HepG2 (cell line): ENCODE data around the gene TBL2. TPM values are rescaled to one million over a fixed set of nuclear protein-coding genes. Genes with fewer than 3 reads are reported as not detected.

ENCODE experiments used
- HOXD1 ChIP-seq: sonication (generic); formaldehyde crosslinking; IDR thresholded peaks from 2 replicates; pipeline ENCODE4 v1.5.0; 2020; ENCODE audit warnings: missing genetic modification reagents
- JUNB ChIP-seq: sonication (generic); formaldehyde crosslinking; IDR thresholded peaks from 2 replicates; pipeline ENCODE4 v1.8.0; 2022; ENCODE audit warnings: missing genetic modification reagents, mild to moderate bottlenecking, borderline replicate concordance
- MED8 ChIP-seq: sonication (generic); formaldehyde crosslinking; IDR thresholded peaks from 2 replicates; pipeline ENCODE4 v1.8.1; 2023; ENCODE audit warnings: mild to moderate bottlenecking, missing genetic modification reagents; ENCODE audit not compliant: insufficient replicate concordance
- NFE2L1 ChIP-seq: sonication (generic); formaldehyde crosslinking; IDR thresholded peaks from 2 replicates; pipeline ENCODE4 v1.4.0; 2020; ENCODE audit warnings: missing genetic modification reagents, mild to moderate bottlenecking, borderline replicate concordance
- NFIC ChIP-seq: IDR thresholded peaks from 2 replicates; pipeline ENCODE4 v1.6.1; 2012; ENCODE audit warnings: mild to moderate bottlenecking, low read length, inconsistent platforms
- NFYB ChIP-seq: sonication (generic); formaldehyde crosslinking; IDR thresholded peaks from 2 replicates; pipeline ENCODE4 v1.4.0; 2020; ENCODE audit warnings: missing genetic modification reagents
- NR2F6 ChIP-seq, 2 experiments: IDR thresholded peaks; 2 replicates each; pipeline ENCODE4 v1.6.1; 2016; ENCODE audit warnings: antibody characterized with exemption in 1 of 2, mild to moderate bottlenecking in 1 of 2
- PLRG1 ChIP-seq: fragments of 450-650 bp; conservative IDR thresholded peaks from 2 replicates; pipeline ENCODE4 v1.6.1; 2016
- RARA ChIP-seq: IDR thresholded peaks from 2 replicates; pipeline ENCODE4 v1.6.1; 2016; ENCODE audit warnings: missing genetic modification reagents, missing compliant biosample characterization
- SP1 ChIP-seq, 2 experiments: fragments of 450-650 bp in 1 of 2; sonication (generic) in 1 of 2; formaldehyde crosslinking in 1 of 2; IDR thresholded peaks; 2 replicates each; pipeline versions ENCODE4 v1.4.0 to v1.6.1; 2016 to 2020; ENCODE audit warnings: missing genetic modification reagents in 1 of 2
- ZBTB7B ChIP-seq: sonication (generic); formaldehyde crosslinking; IDR thresholded peaks from 2 replicates; pipeline ENCODE4 v1.4.0; 2020; ENCODE audit warnings: missing genetic modification reagents
- ZFP36L1 ChIP-seq: sonication (generic); formaldehyde crosslinking; IDR thresholded peaks from 2 replicates; pipeline ENCODE4 v1.8.0; 2022; ENCODE audit warnings: mild to moderate bottlenecking, missing genetic modification reagents, moderate library complexity
- ZNF24 ChIP-seq: fragments of 450-650 bp; IDR thresholded peaks from 2 replicates; pipeline ENCODE4 v1.6.1; 2017; ENCODE audit warnings: antibody characterized with exemption, mild to moderate bottlenecking
- ZNF496 ChIP-seq: sonication (generic); formaldehyde crosslinking; IDR thresholded peaks from 2 replicates; pipeline ENCODE4 v1.8.1; 2023; ENCODE audit warnings: mild to moderate bottlenecking, moderate library complexity, missing genetic modification reagents; ENCODE audit not compliant: insufficient replicate concordance
- ZNF589 ChIP-seq: sonication (generic); formaldehyde crosslinking; conservative IDR thresholded peaks from 2 replicates; pipeline ENCODE4 v1.8.0; 2022; ENCODE audit warnings: mild to moderate bottlenecking, moderate library complexity, missing genetic modification reagents
- ZSCAN25 ChIP-seq: sonication (generic); formaldehyde crosslinking; IDR thresholded peaks from 2 replicates; pipeline ENCODE4 v1.8.0; 2022; ENCODE audit warnings: mild to moderate bottlenecking, missing genetic modification reagents
- polyA plus RNA-seq, 8 experiments: library from polyadenylated mRNA; depleted of rRNA in 3 of 8; stranded (reverse) in 7 of 8; unstranded in 1 of 8; fragments of >200 nt; fragmentation: Illumina TruSeq in 4 of 8; extraction: Trizol in 4 of 8; gene quantifications; 2 replicates each; pipeline versions ENCODE4 v1.2.1 to v1.2.3, GENCODE V29; 2011 to 2016; ENCODE audit warnings: low read depth in 4 of 8, missing spikeins in 1 of 8, mixed read lengths in 1 of 8; ENCODE audit not compliant: insufficient read depth in 1 of 8
- total RNA-seq, 5 experiments: library from RNA; depleted of rRNA; stranded (reverse); fragments of >200 nt; fragmentation: Illumina TruSeq; extraction: Trizol; gene quantifications; 2 replicates each; pipeline ENCODE4 v1.2.3, GENCODE V29; 2016; ENCODE audit warnings: low read depth in 1 of 5
- TF ChIP-seq, protein P1 (sequence below), 2 experiments: sonication (generic) in 1 of 2; formaldehyde crosslinking in 1 of 2; IDR thresholded peaks; 2 replicates each; pipeline versions ENCODE4 v1.4.0 to v1.6.1; 2018 to 2020; ENCODE audit warnings: missing genetic modification reagents in 2 of 2, borderline replicate concordance in 1 of 2, low read depth in 1 of 2, mild to moderate bottlenecking in 1 of 2, missing biosample characterization in 1 of 2
- TF ChIP-seq, protein P2 (sequence below): sonication (generic); formaldehyde crosslinking; IDR thresholded peaks from 2 replicates; pipeline ENCODE4 v1.8.0; 2022; ENCODE audit warnings: mild to moderate bottlenecking, missing genetic modification reagents; ENCODE audit not compliant: insufficient replicate concordance
- TF ChIP-seq, protein P3 (sequence below): sonication (generic); IDR thresholded peaks from 2 replicates; pipeline ENCODE4 v1.6.1; 2016; ENCODE audit warnings: low read depth, borderline replicate concordance
- TF ChIP-seq, protein P4 (sequence below): sonication (generic); formaldehyde crosslinking; IDR thresholded peaks from 2 replicates; pipeline ENCODE4 v1.5.0; 2020; ENCODE audit warnings: mild to moderate bottlenecking, missing genetic modification reagents
- TF ChIP-seq, protein P5 (sequence below): sonication (generic); formaldehyde crosslinking; IDR thresholded peaks from 2 replicates; pipeline ENCODE4 v1.4.0; 2020; ENCODE audit warnings: missing genetic modification reagents

Gene TBL2
- total and polyA plus RNA-seq, 2 of the 13 experiments (the other 11 are each of a cell fraction or from before 2014, with no cell fraction given) = 43.4 to 47.2 TPM

DNA sequence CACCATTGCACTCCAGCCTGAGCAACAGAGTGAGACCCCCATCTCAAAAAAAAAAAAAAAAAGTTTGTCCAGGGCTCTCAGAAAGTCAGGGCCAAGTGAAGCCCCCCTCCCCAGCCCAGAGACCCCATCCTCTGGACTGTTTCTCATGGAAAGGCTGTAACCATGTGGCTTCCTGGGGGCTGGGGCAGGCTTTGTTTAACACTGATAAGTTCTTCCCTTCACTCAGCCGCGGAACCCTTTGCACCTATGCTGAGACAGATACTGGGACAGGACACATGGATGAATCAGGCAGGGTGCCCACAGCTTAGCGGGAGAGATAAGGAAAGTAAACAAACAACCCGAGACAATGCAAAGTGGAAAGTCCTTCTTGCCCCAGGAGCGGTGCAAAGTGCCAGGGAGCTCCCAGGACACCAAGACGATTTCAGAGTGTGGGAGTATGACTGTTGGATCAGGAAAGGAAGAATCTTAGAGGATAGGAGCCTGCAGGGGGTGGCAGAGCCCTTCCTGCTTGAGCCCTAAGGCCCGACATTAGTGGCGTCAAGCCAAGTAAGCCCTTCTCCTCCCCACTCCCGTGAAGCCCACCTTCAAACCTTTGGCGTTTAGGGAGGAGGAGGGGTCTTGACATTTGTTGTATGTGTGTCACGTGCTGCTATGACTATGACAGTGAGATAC is 34.4 kb upstream of the TBL2 start (continued):
- TF ChIP-seq NFE2L1 (CRISPR knock-in tag) (no peak), SP1 (IDR thresholded peaks at IDR 0.05) (no peak), SP1 (CRISPR knock-in tag; IDR thresholded peaks at IDR 0.05) (no peak; the same call in 1 of the 2 replicates), NR2F6 (IDR thresholded peaks at IDR 0.05) (peak; percentile 74), NR2F6 (CRISPR knock-in tag; IDR thresholded peaks at IDR 0.05) (peak; percentile 83), ZNF24 (no peak), PLRG1 (no peak), HOXD1 (CRISPR knock-in tag) (no peak; the same call in 1 of the 2 replicates), RARA (CRISPR knock-in tag) (peak; percentile 85), JUNB (peak; percentile 83; the same call in 1 of the 2 replicates), NFYB (0 out of 2 replicates have a peak, but pooled peaks have one; percentile 13), ZNF589 (peak; percentile 83), ZNF496 (no peak), MED8 (CRISPR knock-in tag) (peak; percentile 75), ZSCAN25 (no peak), ZFP36L1 (CRISPR knock-in tag) (no peak), NFIC (peak; percentile 87), ZBTB7B (CRISPR knock-in tag) (peak; percentile 96)
- TF ChIP-seq, protein P1, sequence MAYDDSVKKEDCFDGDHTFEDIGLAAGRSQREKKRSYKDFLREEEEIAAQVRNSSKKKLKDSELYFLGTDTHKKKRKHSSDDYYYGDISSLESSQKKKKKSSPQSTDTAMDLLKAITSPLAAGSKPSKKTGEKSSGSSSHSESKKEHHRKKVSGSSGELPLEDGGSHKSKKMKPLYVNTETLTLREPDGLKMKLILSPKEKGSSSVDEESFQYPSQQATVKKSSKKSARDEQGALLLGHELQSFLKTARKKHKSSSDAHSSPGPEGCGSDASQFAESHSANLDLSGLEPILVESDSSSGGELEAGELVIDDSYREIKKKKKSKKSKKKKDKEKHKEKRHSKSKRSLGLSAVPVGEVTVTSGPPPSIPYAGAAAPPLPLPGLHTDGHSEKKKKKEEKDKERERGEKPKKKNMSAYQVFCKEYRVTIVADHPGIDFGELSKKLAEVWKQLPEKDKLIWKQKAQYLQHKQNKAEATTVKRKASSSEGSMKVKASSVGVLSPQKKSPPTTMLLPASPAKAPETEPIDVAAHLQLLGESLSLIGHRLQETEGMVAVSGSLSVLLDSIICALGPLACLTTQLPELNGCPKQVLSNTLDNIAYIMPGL (CRISPR knock-in tag; IDR thresholded peaks at IDR 0.05; ENCODE audit: borderline replicate concordance in 1 of 2, low read depth in 1 of 2) = peak; percentile 51 to 64; a peak in 3 of 4 replicates
- TF ChIP-seq, protein P2, sequence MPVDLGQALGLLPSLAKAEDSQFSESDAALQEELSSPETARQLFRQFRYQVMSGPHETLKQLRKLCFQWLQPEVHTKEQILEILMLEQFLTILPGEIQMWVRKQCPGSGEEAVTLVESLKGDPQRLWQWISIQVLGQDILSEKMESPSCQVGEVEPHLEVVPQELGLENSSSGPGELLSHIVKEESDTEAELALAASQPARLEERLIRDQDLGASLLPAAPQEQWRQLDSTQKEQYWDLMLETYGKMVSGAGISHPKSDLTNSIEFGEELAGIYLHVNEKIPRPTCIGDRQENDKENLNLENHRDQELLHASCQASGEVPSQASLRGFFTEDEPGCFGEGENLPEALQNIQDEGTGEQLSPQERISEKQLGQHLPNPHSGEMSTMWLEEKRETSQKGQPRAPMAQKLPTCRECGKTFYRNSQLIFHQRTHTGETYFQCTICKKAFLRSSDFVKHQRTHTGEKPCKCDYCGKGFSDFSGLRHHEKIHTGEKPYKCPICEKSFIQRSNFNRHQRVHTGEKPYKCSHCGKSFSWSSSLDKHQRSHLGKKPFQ (CRISPR knock-in tag) = peak; percentile 92
- TF ChIP-seq, protein P3, sequence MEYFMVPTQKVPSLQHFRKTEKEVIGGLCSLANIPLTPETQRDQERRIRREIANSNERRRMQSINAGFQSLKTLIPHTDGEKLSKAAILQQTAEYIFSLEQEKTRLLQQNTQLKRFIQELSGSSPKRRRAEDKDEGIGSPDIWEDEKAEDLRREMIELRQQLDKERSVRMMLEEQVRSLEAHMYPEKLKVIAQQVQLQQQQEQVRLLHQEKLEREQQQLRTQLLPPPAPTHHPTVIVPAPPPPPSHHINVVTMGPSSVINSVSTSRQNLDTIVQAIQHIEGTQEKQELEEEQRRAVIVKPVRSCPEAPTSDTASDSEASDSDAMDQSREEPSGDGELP = peak; percentile 80; the same call in 1 of the 2 replicates
- TF ChIP-seq, protein P4, sequence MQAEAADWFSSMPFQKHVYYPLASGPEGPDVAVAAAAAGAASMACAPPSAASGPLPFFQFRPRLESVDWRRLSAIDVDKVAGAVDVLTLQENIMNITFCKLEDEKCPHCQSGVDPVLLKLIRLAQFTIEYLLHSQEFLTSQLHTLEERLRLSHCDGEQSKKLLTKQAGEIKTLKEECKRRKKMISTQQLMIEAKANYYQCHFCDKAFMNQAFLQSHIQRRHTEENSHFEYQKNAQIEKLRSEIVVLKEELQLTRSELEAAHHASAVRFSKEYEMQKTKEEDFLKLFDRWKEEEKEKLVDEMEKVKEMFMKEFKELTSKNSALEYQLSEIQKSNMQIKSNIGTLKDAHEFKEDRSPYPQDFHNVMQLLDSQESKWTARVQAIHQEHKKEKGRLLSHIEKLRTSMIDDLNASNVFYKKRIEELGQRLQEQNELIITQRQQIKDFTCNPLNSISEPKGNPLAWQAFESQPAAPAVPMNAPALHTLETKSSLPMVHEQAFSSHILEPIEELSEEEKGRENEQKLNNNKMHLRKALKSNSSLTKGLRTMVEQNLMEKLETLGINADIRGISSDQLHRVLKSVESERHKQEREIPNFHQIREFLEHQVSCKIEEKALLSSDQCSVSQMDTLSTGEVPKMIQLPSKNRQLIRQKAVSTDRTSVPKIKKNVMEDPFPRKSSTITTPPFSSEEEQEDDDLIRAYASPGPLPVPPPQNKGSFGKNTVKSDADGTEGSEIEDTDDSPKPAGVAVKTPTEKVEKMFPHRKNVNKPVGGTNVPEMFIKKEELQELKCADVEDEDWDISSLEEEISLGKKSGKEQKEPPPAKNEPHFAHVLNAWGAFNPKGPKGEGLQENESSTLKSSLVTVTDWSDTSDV (CRISPR knock-in tag) = no peak
- TF ChIP-seq, protein P5, sequence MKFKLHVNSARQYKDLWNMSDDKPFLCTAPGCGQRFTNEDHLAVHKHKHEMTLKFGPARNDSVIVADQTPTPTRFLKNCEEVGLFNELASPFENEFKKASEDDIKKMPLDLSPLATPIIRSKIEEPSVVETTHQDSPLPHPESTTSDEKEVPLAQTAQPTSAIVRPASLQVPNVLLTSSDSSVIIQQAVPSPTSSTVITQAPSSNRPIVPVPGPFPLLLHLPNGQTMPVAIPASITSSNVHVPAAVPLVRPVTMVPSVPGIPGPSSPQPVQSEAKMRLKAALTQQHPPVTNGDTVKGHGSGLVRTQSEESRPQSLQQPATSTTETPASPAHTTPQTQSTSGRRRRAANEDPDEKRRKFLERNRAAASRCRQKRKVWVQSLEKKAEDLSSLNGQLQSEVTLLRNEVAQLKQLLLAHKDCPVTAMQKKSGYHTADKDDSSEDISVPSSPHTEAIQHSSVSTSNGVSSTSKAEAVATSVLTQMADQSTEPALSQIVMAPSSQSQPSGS (CRISPR knock-in tag) = peak; percentile 87
